NCI-H1417 (cell line): ENCODE results near the gene LRRC42.

Experiments
- DNase-seq, 3 experiments: peaks; one replicate each; lab custom pipeline; 2025; lab: John Stamatoyannopoulos, UW

LRRC42 gene

DNA sequence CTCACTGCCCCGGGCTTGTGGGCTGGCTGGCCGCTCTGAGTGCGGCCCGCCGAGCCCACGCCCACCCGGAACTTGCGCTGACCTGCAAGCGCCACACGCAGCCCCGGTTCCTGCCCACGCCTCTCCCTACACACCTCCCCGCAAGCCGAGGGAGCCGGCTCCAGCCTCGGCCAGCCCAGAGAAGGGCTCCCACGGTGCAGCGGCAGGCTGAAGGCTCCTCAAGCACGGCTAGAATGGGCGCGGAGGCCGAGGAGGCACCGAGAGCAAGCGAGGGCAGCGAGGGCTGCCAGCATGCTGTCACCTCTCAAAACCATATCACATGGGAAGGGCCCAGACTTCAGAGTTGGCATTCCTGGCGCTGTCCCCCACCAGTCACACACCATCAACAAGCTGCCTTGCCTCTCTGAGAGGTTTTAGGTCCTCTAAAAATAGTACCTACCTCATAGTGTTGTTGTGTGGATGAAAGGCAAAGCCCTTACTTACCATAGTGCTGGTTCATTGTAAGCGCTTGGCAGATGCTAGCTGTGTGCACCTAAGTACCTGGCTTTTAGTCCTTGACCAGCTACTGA is 58.4 kb downstream of the LRRC42 start:
- DNase-seq: no peak

DNA sequence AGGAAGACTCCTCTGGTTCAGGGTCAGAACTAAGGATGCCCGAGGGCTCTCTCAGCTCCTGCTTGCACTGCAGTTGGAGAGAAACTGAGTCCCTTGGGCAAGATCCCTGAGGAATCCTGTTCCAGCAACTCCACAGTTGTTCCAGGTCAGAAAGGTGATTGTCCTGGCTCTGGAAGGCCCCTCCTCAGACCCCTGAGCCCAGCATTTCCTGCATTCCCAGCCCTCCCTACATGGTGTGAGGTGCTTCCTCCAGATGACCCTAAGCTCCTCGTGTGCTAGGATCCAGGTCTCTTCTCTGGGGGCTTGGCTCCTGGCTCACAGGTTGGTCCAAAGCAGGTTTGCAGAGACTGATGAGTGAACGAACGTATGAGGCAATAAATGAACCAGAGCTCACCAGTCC is 60.4 kb downstream of the LRRC42 start:
- DNase-seq: no peak

DNA sequence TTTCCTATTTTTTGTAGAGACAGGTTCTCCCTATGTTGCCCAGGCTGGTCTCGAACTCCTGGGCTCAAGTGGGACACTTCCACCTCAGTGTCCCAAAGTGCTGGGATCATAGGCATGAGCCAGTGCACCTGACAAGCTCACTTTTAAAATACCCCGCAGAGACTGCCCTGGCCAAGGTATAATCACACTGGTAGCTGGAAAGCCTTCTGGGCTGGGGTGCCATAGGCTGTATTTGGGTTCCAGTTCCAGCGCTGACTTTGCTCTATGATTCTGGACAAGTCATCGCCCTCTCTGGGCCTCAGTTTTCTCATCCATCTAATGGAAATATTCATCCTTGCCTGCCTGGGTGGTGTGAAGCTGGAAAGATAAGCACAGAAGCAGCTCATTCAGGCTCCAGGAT is 61.5 kb downstream of the LRRC42 start:
- no peak for DNase-seq

DNA sequence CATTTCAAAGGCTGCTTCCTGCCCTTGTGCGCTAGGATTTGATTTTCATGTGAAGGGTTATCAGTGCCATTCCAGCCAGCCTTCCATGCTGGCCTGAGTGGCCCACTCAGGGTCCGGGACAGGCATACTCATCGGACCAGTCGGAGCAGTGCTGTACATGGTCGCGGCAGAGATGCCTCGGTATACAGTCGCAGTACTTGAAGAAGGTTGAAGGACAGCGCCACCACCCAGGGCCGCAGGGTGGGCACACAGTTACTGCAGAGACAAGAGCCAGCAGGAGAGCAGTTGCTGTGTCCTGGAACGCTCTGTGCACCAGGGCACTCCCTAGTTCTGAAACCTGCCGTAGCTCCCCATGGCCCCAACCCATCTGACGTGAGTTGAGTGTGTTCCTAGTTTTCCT is 62.7 kb downstream of the LRRC42 start:
- DNase-seq: no peak

DNA sequence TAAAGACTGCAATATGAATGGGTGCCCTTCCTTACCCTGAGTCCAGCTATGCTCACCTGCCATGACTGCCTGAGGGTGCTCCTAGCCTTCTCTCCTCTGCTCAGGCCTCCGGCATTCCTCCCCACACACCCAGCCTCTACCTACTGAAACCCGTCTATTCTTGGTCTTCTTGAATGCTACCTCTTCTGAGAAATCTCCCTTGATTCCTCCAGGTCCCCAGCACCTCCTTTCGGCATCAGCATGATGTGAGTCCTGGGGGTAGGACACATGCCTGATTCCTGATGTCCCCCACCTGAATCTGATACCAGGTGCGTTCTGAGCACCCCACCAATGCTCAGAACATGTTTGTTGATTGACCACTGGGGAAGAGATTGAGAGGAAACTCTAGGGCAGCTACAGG is 63.3 kb downstream of the LRRC42 start:
- no peak for DNase-seq

DNA sequence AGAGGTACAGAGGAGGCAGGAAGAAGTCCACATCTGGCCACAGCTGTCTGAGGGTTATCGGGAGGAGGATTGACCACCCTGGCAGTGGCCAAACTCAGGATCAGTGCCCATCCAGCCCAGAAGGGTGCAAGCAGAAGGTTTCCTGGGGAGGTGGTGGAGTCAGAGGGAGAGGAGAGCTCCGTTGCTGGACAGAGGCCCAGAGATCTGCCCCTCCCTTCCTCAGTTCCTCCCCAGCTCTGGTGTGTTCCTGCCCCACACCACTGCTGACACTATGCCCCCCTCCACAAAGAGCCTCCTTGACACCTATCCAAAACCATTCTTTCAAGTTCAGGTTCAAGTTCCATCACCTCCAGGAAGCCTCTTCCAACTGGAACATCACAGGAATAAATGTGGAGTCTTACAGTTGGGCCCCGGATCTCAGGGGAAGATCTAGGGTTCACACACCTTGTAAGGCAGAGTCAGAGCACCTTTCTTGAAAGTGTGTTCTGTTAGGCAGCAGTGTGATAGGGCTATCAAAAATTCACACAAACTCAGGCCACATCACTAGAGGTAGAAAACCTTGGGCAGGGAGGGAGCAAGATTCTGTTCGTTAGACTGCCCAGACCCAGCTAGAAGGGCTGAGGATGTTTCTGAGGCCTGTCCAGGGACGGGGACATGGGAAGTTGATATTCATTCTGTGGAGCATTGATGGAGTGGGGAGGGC is 64.4 kb downstream of the LRRC42 start:
- no peak for DNase-seq

DNA sequence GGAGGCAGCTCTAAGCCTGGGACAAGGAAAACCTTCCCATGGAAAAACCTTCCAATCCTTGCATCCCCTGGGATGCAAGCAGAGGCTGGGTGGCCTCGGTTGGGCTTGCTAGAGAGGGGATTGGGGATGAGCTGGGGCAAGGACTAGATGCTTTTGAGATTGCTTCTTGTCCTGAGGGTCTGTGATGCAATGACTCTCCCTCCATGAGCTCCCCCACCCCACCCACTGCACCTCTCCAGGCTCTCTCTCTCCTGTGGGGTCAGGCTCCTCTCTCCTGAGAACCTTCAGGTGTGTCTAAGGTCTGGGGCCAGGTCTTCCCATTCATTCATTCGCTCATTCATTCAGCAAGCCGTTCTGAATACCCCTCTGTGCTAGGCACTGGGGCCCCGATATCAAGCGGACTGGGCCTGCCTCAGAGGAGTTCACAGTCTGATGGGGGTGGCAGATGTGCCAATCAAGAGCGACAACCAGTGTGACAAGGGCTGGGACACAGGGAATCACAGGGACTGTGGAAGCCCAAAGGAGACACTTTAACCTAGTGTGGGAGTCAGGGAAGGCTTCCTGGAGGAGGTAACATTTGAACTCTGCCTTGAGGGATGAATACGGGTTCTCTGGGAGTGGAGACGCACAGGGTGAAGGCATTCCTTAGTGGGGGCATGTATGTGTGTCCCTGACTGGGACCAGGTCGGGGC is 65.3 kb downstream of the LRRC42 start:
- DNase-seq: no peak

DNA sequence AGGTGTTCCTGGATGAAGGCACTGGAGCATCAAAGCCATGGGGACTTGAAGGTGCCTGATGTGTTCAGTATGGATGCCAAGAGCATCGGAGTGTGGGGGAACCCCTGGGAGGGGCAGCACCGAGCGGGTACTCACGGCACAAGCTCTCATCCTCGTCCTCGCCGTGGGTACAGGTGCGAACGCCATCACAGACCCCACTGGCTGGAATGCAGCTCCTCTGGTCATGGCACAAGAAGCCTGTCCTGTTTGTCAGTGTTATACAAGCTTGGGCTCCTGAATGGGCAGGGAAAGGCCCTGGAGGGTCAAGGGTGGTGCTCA is 65.8 kb downstream of the LRRC42 start:
- DNase-seq: no peak

DNA sequence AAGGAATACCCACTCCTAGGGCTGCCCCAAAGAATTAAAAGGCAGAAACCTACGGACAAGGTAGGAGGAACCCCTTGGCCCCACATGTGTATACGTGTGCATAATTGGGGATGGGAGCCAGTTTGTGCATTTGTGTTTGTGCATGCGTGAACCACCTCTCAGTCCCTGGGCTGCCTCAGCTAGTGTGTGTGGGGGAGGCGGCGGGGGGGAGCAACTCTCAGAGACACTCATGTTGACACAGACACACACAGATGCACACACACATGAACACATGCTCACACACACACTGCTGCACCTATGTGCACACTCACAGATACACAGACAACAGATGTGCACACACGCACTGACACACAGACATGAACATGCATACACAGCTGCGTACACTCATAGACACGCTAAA is 66.7 kb downstream of the LRRC42 start:
- DNase-seq: no peak

DNA sequence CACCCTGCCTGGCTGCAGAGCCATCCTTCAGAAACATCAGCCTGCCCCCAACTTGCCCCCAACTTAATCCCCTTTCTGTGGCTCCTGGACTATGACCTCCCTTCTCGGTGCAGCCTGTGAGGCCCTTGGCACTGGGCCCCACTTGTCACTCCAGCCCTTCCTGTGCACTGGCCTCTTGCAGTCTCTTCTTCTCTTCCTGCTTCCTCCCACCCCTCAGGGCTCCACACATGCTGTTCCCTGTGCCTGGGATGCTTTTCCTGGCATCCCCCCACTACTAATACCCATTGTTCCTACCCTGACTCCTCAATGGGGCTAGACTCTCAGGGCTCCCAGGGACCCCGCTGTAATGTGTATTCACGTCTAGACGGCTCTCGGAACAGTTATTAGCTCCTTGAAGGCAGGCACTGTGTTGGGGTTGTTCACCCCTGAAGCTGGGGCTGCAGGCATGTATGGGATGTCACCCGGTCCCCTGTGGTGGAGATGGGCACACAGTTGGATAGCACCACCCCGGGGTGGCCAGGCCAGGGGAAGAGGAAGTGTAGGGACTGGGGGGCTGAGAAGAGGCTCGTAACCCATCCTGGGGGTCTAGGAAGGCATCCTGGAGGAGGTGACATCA is 67.4 kb downstream of the LRRC42 start:
- no peak for DNase-seq

DNA sequence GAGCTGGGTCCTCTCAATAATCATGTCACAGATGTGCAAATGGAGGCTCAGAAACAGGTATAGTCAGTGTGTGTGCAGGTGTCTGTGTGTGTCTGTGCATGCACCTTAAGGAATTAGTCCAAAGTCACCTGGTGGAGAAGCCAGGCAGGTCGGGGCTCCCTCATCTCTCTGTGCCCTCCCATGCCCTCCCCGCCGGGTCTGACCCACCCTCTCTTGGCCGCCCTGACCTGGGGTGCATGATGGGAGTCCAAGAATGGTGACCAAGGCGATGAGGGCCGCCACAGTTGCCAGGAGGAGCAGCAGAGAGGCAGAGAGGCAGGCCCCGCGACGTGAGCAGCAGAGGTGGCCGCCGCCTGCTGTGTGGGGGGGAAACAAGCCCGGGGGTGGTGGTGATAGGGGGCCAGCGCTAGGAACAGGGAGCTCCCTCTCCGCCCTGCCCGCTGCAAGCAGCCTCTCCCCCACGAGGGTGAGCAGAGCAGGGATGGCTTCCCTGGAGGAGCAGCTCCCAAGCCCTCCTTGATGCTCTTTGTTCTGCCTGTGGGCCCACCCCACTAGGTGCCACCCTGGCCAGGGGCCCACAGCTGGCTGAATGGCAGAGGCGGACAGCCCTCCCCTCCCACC is 68.0 kb downstream of the LRRC42 start:
- DNase-seq: peak in 1 of 3 experiments; percentile 26

DNA sequence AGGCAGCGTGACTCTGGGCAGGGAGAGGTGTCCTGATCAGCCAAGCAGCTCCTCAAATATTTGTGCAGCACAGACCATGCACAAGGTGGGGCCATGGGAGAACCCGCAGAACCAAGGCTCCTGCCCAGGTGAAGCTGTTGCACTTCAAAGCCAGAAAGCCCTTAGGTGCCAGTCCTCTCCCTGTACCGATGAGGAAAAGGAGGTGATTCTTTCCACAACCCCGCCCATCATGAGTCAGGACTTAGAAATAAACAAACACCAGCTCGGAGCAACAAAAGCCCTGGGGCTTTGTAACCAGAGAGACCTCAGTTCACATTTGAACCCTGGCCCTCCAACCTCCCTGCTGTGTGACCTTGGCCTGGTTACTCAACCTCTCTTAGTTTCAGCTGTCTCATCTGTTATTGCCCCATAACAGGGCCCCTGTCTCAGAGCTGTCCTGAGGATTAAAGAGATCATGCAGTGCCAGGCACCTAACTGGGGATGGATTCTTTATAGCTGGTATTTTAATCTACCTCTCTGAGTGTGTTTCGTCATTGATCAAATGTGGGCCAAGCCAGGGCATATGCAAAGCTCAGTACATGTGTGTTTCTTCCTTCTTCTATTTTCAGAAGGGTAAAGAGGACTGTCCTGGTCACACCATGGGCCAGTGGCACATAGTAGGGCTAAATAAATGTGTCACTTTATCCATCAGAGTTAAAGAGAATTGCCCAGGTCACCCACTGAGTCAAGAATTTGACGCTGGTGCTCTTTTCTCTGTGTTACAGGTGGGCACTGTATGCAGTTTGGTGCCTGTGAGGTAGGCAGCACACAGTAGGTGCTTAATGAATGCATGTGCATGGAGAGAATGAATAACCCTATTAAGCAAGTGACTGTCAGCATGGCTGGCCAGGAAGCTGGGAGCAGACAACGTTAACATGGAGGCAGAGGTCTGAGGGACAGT is 70.5 kb downstream of the LRRC42 start:
- peak in 2 of 3 experiments; percentile 54 to 69 for DNase-seq
